WI38 (cell line): Measurements from ENCODE around the gene RTP4.

Source experiments
- H3K4me3 ChIP-seq: 2 replicates; pipeline ENCODE4 v1.5.1; 2011; ENCODE audit warnings: low read depth, mild to moderate bottlenecking, control low read depth, low read length
- TF ChIP-seq, protein P1 (sequence below): IDR thresholded peaks from 2 replicates; pipeline ENCODE4 v1.5.1; 2012; ENCODE audit warnings: low read depth, mild to moderate bottlenecking, control low read depth, low read length

RTP4 gene

GRCh38 chr3:187369089-187369447 is 883 bp downstream of the RTP4 start:
- H3K4me3 ChIP-seq = peak overlapping the region; percentile 57
- TF ChIP-seq, protein P1, sequence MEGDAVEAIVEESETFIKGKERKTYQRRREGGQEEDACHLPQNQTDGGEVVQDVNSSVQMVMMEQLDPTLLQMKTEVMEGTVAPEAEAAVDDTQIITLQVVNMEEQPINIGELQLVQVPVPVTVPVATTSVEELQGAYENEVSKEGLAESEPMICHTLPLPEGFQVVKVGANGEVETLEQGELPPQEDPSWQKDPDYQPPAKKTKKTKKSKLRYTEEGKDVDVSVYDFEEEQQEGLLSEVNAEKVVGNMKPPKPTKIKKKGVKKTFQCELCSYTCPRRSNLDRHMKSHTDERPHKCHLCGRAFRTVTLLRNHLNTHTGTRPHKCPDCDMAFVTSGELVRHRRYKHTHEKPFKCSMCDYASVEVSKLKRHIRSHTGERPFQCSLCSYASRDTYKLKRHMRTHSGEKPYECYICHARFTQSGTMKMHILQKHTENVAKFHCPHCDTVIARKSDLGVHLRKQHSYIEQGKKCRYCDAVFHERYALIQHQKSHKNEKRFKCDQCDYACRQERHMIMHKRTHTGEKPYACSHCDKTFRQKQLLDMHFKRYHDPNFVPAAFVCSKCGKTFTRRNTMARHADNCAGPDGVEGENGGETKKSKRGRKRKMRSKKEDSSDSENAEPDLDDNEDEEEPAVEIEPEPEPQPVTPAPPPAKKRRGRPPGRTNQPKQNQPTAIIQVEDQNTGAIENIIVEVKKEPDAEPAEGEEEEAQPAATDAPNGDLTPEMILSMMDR = no peak

DNA sequence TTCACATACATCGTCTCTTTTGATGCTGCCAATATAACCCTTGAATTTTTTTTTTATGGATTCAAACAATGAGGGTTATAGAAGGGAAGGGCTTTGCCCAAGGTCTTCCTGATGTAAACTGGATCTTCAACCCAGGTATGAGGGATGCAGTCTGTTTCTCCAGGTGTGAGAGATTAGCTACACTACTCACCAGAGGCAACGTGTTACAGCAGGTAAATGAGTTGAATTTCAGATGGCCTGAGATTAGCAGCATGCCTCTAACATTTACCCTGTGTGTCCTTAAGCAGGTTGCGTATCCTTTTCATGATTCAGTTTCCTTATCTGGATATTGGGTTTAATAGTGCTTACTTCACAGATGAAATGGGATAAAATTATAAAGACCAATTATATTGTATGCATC is 1.9 kb downstream of the RTP4 start:
- H3K4me3 ChIP-seq = no peak overlapping the region
- TF ChIP-seq, protein P1 = no peak

DNA sequence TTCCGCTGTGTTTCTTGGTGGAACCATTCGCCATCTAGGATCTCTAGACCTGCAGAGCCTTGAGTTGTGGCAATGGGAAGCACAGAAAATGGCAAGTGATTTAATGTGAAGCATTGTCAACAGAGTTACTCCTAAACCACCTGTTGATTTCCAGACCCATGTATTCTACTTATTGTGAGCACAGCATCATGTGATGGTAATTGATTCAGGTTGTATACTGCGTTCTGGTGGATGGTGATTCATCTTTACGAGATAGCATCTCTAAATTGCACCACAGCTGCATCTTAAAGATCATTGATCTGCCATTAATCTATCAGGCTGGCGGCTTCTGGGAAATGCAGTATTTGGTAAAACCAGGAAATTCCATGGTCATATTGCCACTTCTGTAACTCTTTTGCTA is 7.4 kb downstream of the RTP4 start:
- no peak overlapping the region for H3K4me3 ChIP-seq
- TF ChIP-seq, protein P1 = no peak

DNA sequence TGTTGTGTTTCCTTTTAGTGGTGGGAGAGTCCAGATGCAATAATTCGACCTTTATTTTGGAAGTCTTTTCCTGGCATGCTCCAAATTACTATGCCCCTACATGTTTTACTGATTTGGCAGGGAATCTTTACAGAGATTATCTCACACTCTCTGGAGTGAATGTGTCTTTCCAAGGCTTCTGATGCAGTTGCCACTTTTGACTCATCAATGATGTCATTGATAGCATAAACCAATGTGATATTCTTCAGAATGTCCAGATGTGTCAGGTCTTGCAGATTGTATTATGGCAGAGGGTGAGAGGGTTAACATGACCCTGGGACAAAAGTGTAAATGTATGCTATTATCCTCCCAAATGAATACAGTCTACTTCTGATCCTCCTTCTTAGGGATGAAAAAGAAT is 9.7 kb downstream of the RTP4 start:
- TF ChIP-seq, protein P1 = no peak
- no peak overlapping the region for H3K4me3 ChIP-seq

- TF ChIP-seq, protein P1 = no peak
- 0 out of 2 replicates have a peak overlapping the region, but pooled peaks have one; percentile 0 for H3K4me3 ChIP-seq
These were observed 14.5 kb downstream of the RTP4 start for GRCh38 chr3:187382609-187383151.

GRCh38 chr3:187383246-187383645 is 15.1 kb downstream of the RTP4 start:
- H3K4me3 ChIP-seq = no peak overlapping the region
- TF ChIP-seq, protein P1 = no peak

GRCh38 chr3:187385296-187385695 is 17.1 kb downstream of the RTP4 start:
- TF ChIP-seq, protein P1 = no peak
- no peak overlapping the region for H3K4me3 ChIP-seq
